ENCODE results near the gene PRR15. TPM values are rescaled to one million over a fixed set of nuclear protein-coding genes. Genes with fewer than 3 reads are reported as not detected.

Gene PRR15
- total and polyA plus RNA-seq, 2 experiments from 2014 or later: 9.6 to 17.4 TPM

DNA sequence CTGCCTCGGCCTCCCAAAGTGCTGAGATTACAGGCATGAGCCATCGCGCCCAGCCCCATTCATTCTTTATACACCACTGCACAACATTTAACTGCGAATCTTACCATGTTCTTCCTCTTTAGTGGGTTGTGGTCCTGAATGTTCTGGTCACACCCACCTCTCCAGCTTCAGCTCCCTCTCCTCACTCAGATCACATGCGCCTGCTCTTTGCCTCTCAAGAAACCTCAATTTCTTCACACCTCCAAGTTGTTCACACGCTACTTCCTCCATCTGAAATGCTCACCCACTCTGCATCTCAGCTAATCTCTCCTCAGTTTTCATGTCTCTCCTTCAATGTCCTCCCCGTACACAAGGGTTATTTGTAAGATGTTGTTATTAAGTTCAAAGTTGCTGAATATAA is 2.4 kb upstream of the PRR15 start:
- TF ChIP-seq, protein P1, sequence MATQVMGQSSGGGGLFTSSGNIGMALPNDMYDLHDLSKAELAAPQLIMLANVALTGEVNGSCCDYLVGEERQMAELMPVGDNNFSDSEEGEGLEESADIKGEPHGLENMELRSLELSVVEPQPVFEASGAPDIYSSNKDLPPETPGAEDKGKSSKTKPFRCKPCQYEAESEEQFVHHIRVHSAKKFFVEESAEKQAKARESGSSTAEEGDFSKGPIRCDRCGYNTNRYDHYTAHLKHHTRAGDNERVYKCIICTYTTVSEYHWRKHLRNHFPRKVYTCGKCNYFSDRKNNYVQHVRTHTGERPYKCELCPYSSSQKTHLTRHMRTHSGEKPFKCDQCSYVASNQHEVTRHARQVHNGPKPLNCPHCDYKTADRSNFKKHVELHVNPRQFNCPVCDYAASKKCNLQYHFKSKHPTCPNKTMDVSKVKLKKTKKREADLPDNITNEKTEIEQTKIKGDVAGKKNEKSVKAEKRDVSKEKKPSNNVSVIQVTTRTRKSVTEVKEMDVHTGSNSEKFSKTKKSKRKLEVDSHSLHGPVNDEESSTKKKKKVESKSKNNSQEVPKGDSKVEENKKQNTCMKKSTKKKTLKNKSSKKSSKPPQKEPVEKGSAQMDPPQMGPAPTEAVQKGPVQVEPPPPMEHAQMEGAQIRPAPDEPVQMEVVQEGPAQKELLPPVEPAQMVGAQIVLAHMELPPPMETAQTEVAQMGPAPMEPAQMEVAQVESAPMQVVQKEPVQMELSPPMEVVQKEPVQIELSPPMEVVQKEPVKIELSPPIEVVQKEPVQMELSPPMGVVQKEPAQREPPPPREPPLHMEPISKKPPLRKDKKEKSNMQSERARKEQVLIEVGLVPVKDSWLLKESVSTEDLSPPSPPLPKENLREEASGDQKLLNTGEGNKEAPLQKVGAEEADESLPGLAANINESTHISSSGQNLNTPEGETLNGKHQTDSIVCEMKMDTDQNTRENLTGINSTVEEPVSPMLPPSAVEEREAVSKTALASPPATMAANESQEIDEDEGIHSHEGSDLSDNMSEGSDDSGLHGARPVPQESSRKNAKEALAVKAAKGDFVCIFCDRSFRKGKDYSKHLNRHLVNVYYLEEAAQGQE (IDR thresholded peaks at IDR 0.05; ENCODE audit: unreplicated experiment): no peak
- TF ChIP-seq EZH2phosphoT487 (IDR thresholded peaks at IDR 0.05; ENCODE audit: unreplicated experiment) (no peak), NANOG (IDR thresholded peaks at IDR 0.05; ENCODE audit: borderline replicate concordance) (no peak), CREB1 (CRISPR knock-in tag; IDR thresholded peaks at IDR 0.05; ENCODE audit: low read depth) (no peak), EZH2 (IDR thresholded peaks at IDR 0.05; ENCODE audit: low read depth, unreplicated experiment) (no peak), STAT1 (IDR thresholded peaks at IDR 0.05; ENCODE audit: unreplicated experiment) (no peak), ZNF114 (CRISPR knock-in tag; IDR thresholded peaks at IDR 0.05) (no peak), POLR2AphosphoS5 (IDR thresholded peaks at IDR 0.05; ENCODE audit: low read depth) (no peak)
- TF ChIP-seq, protein P2, sequence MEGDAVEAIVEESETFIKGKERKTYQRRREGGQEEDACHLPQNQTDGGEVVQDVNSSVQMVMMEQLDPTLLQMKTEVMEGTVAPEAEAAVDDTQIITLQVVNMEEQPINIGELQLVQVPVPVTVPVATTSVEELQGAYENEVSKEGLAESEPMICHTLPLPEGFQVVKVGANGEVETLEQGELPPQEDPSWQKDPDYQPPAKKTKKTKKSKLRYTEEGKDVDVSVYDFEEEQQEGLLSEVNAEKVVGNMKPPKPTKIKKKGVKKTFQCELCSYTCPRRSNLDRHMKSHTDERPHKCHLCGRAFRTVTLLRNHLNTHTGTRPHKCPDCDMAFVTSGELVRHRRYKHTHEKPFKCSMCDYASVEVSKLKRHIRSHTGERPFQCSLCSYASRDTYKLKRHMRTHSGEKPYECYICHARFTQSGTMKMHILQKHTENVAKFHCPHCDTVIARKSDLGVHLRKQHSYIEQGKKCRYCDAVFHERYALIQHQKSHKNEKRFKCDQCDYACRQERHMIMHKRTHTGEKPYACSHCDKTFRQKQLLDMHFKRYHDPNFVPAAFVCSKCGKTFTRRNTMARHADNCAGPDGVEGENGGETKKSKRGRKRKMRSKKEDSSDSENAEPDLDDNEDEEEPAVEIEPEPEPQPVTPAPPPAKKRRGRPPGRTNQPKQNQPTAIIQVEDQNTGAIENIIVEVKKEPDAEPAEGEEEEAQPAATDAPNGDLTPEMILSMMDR (conservative IDR thresholded peaks at IDR 0.05; ENCODE audit: low read depth in 2 of 2): no peak
- TF ChIP-seq, protein P3, sequence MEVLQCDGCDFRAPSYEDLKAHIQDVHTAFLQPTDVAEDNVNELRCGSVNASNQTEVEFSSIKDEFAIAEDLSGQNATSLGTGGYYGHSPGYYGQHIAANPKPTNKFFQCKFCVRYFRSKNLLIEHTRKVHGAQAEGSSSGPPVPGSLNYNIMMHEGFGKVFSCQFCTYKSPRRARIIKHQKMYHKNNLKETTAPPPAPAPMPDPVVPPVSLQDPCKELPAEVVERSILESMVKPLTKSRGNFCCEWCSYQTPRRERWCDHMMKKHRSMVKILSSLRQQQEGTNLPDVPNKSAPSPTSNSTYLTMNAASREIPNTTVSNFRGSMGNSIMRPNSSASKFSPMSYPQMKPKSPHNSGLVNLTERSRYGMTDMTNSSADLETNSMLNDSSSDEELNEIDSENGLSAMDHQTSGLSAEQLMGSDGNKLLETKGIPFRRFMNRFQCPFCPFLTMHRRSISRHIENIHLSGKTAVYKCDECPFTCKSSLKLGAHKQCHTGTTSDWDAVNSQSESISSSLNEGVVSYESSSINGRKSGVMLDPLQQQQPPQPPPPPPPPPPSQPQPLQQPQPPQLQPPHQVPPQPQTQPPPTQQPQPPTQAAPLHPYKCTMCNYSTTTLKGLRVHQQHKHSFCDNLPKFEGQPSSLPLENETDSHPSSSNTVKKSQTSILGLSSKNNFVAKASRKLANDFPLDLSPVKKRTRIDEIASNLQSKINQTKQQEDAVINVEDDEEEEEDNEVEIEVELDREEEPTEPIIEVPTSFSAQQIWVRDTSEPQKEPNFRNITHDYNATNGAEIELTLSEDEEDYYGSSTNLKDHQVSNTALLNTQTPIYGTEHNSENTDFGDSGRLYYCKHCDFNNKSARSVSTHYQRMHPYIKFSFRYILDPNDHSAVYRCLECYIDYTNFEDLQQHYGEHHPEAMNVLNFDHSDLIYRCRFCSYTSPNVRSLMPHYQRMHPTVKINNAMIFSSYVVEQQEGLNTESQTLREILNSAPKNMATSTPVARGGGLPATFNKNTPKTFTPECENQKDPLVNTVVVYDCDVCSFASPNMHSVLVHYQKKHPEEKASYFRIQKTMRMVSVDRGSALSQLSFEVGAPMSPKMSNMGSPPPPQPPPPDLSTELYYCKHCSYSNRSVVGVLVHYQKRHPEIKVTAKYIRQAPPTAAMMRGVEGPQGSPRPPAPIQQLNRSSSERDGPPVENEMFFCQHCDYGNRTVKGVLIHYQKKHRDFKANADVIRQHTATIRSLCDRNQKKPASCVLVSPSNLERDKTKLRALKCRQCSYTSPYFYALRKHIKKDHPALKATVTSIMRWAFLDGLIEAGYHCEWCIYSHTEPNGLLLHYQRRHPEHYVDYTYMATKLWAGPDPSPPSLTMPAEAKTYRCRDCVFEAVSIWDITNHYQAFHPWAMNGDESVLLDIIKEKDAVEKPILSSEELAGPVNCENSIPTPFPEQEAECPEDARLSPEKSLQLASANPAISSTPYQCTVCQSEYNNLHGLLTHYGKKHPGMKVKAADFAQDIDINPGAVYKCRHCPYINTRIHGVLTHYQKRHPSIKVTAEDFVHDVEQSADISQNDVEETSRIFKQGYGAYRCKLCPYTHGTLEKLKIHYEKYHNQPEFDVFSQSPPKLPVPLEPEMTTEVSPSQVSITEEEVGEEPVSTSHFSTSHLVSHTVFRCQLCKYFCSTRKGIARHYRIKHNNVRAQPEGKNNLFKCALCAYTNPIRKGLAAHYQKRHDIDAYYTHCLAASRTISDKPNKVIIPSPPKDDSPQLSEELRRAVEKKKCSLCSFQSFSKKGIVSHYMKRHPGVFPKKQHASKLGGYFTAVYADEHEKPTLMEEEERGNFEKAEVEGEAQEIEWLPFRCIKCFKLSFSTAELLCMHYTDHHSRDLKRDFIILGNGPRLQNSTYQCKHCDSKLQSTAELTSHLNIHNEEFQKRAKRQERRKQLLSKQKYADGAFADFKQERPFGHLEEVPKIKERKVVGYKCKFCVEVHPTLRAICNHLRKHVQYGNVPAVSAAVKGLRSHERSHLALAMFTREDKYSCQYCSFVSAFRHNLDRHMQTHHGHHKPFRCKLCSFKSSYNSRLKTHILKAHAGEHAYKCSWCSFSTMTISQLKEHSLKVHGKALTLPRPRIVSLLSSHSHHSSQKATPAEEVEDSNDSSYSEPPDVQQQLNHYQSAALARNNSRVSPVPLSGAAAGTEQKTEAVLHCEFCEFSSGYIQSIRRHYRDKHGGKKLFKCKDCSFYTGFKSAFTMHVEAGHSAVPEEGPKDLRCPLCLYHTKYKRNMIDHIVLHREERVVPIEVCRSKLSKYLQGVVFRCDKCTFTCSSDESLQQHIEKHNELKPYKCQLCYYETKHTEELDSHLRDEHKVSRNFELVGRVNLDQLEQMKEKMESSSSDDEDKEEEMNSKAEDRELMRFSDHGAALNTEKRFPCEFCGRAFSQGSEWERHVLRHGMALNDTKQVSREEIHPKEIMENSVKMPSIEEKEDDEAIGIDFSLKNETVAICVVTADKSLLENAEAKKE (CRISPR knock-in tag; IDR thresholded peaks at IDR 0.05): no peak
- TF ChIP-seq, protein P4, sequence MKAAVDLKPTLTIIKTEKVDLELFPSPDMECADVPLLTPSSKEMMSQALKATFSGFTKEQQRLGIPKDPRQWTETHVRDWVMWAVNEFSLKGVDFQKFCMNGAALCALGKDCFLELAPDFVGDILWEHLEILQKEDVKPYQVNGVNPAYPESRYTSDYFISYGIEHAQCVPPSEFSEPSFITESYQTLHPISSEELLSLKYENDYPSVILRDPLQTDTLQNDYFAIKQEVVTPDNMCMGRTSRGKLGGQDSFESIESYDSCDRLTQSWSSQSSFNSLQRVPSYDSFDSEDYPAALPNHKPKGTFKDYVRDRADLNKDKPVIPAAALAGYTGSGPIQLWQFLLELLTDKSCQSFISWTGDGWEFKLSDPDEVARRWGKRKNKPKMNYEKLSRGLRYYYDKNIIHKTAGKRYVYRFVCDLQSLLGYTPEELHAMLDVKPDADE (IDR thresholded peaks at IDR 0.05): no peak
- H4K20me1 ChIP-seq (replicated peaks; ENCODE audit: insufficient read depth): no peaks in the 10 kb centered on the region
- Mint-ChIP-seq H3K27me3 (ENCODE audit: insufficient read depth, low read depth, poor library complexity) (peaks cover 29% of the 10 kb centered on the region), H3K9me3 (no peaks in the 10 kb centered on the region), H3K27ac (no peak overlapping the region), H3K4me3 (no peak overlapping the region), H3K4me1 (peaks cover 39% of the 10 kb centered on the region), H3K36me3 (ENCODE audit: low read depth) (no peaks in the 10 kb centered on the region)
- no peak for ATAC-seq
- H3K79me2 ChIP-seq (replicated peaks; ENCODE audit: insufficient read depth): peaks cover 11% of the 10 kb centered on the region
- no peaks in the 10 kb centered on the region for H3K9me2 ChIP-seq (ENCODE audit: insufficient read depth)
- H3K36me3 ChIP-seq (ENCODE audit: insufficient read depth): no peaks in the 10 kb centered on the region
- DNase-seq (ENCODE audit: low spot score): no peak
- 0 out of 2 replicates have a peak, but pooled peaks cover 4% of the 10 kb centered on the region for H3F3A ChIP-seq (replicated peaks; ENCODE audit: low read depth)
- H3K27ac ChIP-seq (ENCODE audit: low read depth): no peak overlapping the region
- peak overlapping the region; percentile 91; the same call in 1 of the 2 replicates for H3K4me2 ChIP-seq
- no peak overlapping the region for H2AFZ ChIP-seq
- H3K27me3 ChIP-seq (ENCODE audit: insufficient read depth): peaks cover 28% of the 10 kb centered on the region
- peaks cover 41% of the 10 kb centered on the region for H3K4me1 ChIP-seq (ENCODE audit: insufficient read depth)
- peak overlapping the region; percentile 21; the same call in 1 of the 2 replicates for H3K4me3 ChIP-seq

Data from GM23338 (cell line).